Upper lobe of left lung (tissue), 4 donors: Measurements from ENCODE around the gene TMED4.

Source experiments
- CTCF ChIP-seq, 6 experiments: fragments of 450-650 bp in 4 of 6; fragments of 200-600 bp in 2 of 6; sonication (generic) in 2 of 6; IDR thresholded peaks; one replicate each; pipeline ENCODE4 v1.5.1; 2016 to 2019; ENCODE audit warnings: antibody characterized with exemption in 6 of 6
- EP300 ChIP-seq, 4 donors: sonication (generic); formaldehyde crosslinking; IDR thresholded peaks; one replicate each; pipeline ENCODE4 v1.5.1; 2017; ENCODE audit warnings: antibody characterized with exemption in 4 of 4, control low read depth in 2 of 4

- TF ChIP-seq CTCF (IDR thresholded peaks at IDR 0.05): no peak
- TF ChIP-seq EP300 (IDR thresholded peaks at IDR 0.05): no peak
These were observed 14.1 kb upstream of the TMED4 start for GRCh38 chr7:44595934-44596635.
